PC-3 (cell line): Measurements from ENCODE around the gene GUF1. TPM values are rescaled to one million over a fixed set of nuclear protein-coding genes. Genes with fewer than 3 reads are reported as not detected.
A peak's percentile ranks its signal among the peaks of the same experiment; 100 is the strongest.

ENCODE experiments used
- ATAC-seq: fragments of 200-7000 bp; cut with Tn5 transposase; 2 replicates; pipeline ENCODE4 v1.9.1; 2020; ENCODE audit warnings: mild to moderate bottlenecking, moderate library complexity
- BruUV-seq: library from RNA; stranded (reverse); fragments of 400-500 nt; replicated peaks from 2 replicates; lab custom pipeline; 2021; lab: Mats Ljungman, UMichigan
- CTCF ChIA-PET: fragments of 300-600 bp; sonication (Branson Sonifier 250); formaldehyde crosslinking; loops from one replicate; lab custom pipeline; 2022; ENCODE audit warnings: antibody characterized with exemption; lab: Charles Lee
- POLR2A ChIA-PET: fragments of 300-600 bp; sonication (Branson Sonifier 250); formaldehyde crosslinking; loops from one replicate; lab custom pipeline; 2022; ENCODE audit warnings: antibody characterized with exemption; ENCODE audit not compliant: unreplicated experiment; lab: Charles Lee
- DNase-seq: peaks from one replicate; pipeline ENCODE4 v3.0.0-alpha.2; 2015
- H2AFZ ChIP-seq: fragments of 300-600 bp; sonication (generic); 2 replicates; pipeline ENCODE4 v1.6.0; 2016; ENCODE audit warnings: antibody characterized with exemption, low read length
- H3F3A ChIP-seq: fragments of 300-600 bp; sonication (generic); one replicate; pipeline ENCODE4 v1.6.0; 2017; ENCODE audit warnings: antibody characterized with exemption, low read length, control low read depth, mild to moderate bottlenecking; ENCODE audit not compliant: unreplicated experiment
- H3K27ac ChIP-seq: fragments of 300-600 bp; sonication (generic); 2 replicates; pipeline ENCODE4 v1.5.1; 2016; ENCODE audit warnings: mild to moderate bottlenecking, low read length
- H3K27me3 ChIP-seq: fragments of 300-600 bp; sonication (generic); 2 replicates; pipeline ENCODE4 v1.6.1; 2016; ENCODE audit warnings: low read length, mixed read lengths
- H3K36me3 ChIP-seq: fragments of 300-600 bp; sonication (generic); 2 replicates; pipeline ENCODE4 v1.6.1; 2016; ENCODE audit warnings: low read depth, mixed run types, low read length, mixed read lengths
- H3K4me1 ChIP-seq: fragments of 300-600 bp; sonication (generic); 2 replicates; pipeline ENCODE4 v1.5.1; 2016; ENCODE audit warnings: low read length; ENCODE audit not compliant: insufficient read depth
- H3K4me2 ChIP-seq: fragments of 300-600 bp; sonication (generic); 2 replicates; pipeline ENCODE4 v1.6.0; 2016; ENCODE audit warnings: low read length
- H3K4me3 ChIP-seq: fragments of 300-600 bp; sonication (generic); 2 replicates; pipeline ENCODE4 v1.5.1; 2016; ENCODE audit warnings: mild to moderate bottlenecking, low read length, mixed read lengths
- H3K79me2 ChIP-seq: fragments of 300-600 bp; sonication (generic); 2 replicates; pipeline ENCODE4 v1.6.1; 2017; ENCODE audit warnings: low read length, mixed read lengths
- H3K9ac ChIP-seq: fragments of 300-600 bp; sonication (generic); 2 replicates; pipeline ENCODE4 v1.6.0; 2016; ENCODE audit warnings: mild to moderate bottlenecking, low read length
- H3K9me2 ChIP-seq: fragments of 300-600 bp; sonication (generic); replicated peaks from 2 replicates; pipeline ENCODE4 v1.6.1; 2016; ENCODE audit warnings: mixed run types, low read length, mixed read lengths
- H3K9me3 ChIP-seq: fragments of 300-600 bp; sonication (generic); 2 replicates; pipeline ENCODE4 v1.6.1; 2016; ENCODE audit warnings: low read length, mixed read lengths
- H4K20me1 ChIP-seq: fragments of 300-600 bp; sonication (generic); 2 replicates; pipeline ENCODE4 v1.6.1; 2016; ENCODE audit warnings: low read length, mixed read lengths
- EZH2 ChIP-seq: fragments of 300-600 bp; sonication (generic); IDR thresholded peaks from one replicate; pipeline ENCODE4 v1.6.1; 2017; ENCODE audit warnings: antibody characterized with exemption, mild to moderate bottlenecking, low read length; ENCODE audit not compliant: unreplicated experiment
- EZH2phosphoT487 ChIP-seq: fragments of 300-600 bp; sonication (generic); IDR thresholded peaks from 2 replicates; pipeline ENCODE4 v1.6.1; 2018; ENCODE audit warnings: mild to moderate bottlenecking, antibody characterized with exemption, low read length, borderline replicate concordance
- intact Hi-C: fragments of 100-400 bp; cut with micrococcal nuclease; formaldehyde crosslinking; loops from 2 replicates; pipeline ENCODE4 v1.9.0; 2023
- total RNA-seq: library from RNA; depleted of rRNA; stranded (reverse); fragments of >200 nt; gene quantifications from 2 replicates; pipeline ENCODE4 v1.2.3, GENCODE V29; 2014
- TF ChIP-seq, protein P1 (sequence below): fragments of 300-600 bp; sonication (generic); conservative IDR thresholded peaks from 2 replicates; pipeline ENCODE4 v1.5.1; 2017; ENCODE audit warnings: antibody characterized with exemption, low read depth, mild to moderate bottlenecking, low read length

The GUF1 gene
- total RNA-seq, 1 experiment from 2014 or later = 13.7 TPM

DNA sequence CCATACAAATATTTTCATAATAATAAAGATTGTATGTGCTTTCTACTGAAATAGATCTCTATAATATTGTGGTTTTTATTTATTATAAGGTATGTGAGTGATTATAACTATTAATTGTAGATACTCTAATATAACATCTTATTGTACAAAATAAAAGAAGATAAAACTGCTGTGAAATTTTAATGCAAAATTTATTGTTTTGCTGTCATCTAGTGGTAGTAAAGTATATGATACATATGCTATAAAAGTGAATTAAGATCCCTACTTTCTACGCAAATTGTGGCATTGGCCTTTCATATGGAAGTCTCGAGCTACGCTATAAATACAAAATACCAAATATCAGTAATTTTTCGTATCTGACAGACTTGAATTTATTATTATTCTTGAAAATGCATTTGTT is 46.1 kb upstream of the GUF1 start:
- Histone ChIP-seq H3K9ac (no peak overlapping the region), H3K9me2 (no peaks in the 10 kb centered on the region), H3K27ac (no peak overlapping the region), H3F3A (no peaks in the 10 kb centered on the region), H3K4me1 (no peaks in the 10 kb centered on the region), H2AFZ (no peak overlapping the region), H3K79me2 (no peaks in the 10 kb centered on the region), H3K4me3 (no peak overlapping the region), H3K4me2 (no peak overlapping the region), H3K9me3 (no peaks in the 10 kb centered on the region), H4K20me1 (no peaks in the 10 kb centered on the region), H3K27me3 (no peaks in the 10 kb centered on the region), H3K36me3 (no peaks in the 10 kb centered on the region)
- POLR2A ChIA-PET = no interaction called here
- CTCF ChIA-PET = no interaction called here
- no TSS peak for BruUV-seq
- TF ChIP-seq, protein P1, sequence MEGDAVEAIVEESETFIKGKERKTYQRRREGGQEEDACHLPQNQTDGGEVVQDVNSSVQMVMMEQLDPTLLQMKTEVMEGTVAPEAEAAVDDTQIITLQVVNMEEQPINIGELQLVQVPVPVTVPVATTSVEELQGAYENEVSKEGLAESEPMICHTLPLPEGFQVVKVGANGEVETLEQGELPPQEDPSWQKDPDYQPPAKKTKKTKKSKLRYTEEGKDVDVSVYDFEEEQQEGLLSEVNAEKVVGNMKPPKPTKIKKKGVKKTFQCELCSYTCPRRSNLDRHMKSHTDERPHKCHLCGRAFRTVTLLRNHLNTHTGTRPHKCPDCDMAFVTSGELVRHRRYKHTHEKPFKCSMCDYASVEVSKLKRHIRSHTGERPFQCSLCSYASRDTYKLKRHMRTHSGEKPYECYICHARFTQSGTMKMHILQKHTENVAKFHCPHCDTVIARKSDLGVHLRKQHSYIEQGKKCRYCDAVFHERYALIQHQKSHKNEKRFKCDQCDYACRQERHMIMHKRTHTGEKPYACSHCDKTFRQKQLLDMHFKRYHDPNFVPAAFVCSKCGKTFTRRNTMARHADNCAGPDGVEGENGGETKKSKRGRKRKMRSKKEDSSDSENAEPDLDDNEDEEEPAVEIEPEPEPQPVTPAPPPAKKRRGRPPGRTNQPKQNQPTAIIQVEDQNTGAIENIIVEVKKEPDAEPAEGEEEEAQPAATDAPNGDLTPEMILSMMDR = peak; percentile 54
- no peak for TF ChIP-seq EZH2
- ATAC-seq (no peak), DNase-seq (peak; percentile 25)
- intact Hi-C loops = loop anchor here (1.0 kb wide), 1 partner anchor 1637 kb away; no protein-coding TSS in a partner anchor

DNA sequence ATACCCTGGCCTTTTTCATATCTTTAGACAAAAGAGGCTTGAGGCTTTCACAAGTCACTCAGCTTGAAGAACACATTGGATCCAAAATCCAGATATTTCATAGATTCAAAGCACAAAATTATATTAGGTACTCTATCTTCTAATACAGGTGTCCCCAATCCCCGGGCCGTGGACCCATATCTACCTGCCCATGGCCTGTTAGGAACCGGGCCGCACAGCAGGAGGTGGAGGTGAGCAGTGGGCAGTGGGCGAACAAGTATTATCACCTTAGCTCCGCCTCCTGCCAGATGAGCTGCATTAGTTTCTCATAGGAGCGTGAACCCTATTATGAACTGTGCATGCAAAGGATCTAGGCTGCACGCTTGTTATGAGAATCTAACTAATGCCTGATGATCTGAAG is 45.5 kb upstream of the GUF1 start:
- ChIA-PET POLR2A (no interaction called here), CTCF (interaction anchor here (1.0 kb wide), 1 partner anchor 184 kb away, joined by 3 read pairs; the partner anchor contains the start of gene KCTD8)
- Histone ChIP-seq H3K9me3 (no peaks in the 10 kb centered on the region), H3K27me3 (no peaks in the 10 kb centered on the region), H3K9me2 (no peaks in the 10 kb centered on the region), H2AFZ (no peak overlapping the region), H3K36me3 (no peaks in the 10 kb centered on the region), H3K9ac (no peak overlapping the region), H4K20me1 (no peaks in the 10 kb centered on the region), H3K4me1 (no peaks in the 10 kb centered on the region), H3K27ac (no peak overlapping the region), H3K79me2 (no peaks in the 10 kb centered on the region), H3F3A (no peaks in the 10 kb centered on the region), H3K4me2 (no peak overlapping the region), H3K4me3 (no peak overlapping the region)
- TF ChIP-seq EZH2 (no peak), EZH2phosphoT487 (no peak)
- TF ChIP-seq, protein P1 = no peak
- intact Hi-C loops = loop anchor here (1.0 kb wide), 1 partner anchor 1637 kb away; no protein-coding TSS in a partner anchor
- no TSS peak for BruUV-seq
- DNase-seq = no peak
- no peak for ATAC-seq

DNA sequence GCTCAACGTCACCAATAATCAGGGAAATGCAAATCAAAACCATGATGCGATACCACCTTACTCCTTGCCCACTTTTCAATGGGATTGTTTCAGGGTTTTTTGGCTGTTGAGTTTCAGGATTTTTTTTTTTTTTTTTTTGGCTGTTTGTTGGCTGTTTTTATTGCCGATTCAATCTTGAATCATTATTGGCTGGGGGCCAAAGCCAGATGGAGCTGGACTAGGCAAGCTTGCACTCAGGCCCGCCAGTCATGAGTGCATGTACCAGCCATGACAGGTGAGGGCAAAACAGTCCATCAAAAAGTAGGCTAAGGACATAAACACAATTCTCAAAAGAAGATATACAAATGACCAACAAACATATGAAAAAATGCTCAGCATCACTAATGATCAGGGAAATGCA is 40.1 kb upstream of the GUF1 start:
- intact Hi-C loops = no loop called here
- POLR2A ChIA-PET = no interaction called here

More for the DNA sequence above, 40.1 kb upstream of the GUF1 start:
- Histone ChIP-seq H3K27ac (no peak overlapping the region), H3K4me3 (no peak overlapping the region), H3K79me2 (no peaks in the 10 kb centered on the region), H3K27me3 (no peaks in the 10 kb centered on the region), H3K9me2 (no peaks in the 10 kb centered on the region), H3K4me1 (no peaks in the 10 kb centered on the region), H3K9ac (no peak overlapping the region), H2AFZ (no peak overlapping the region), H3K36me3 (no peaks in the 10 kb centered on the region), H3K9me3 (no peaks in the 10 kb centered on the region), H4K20me1 (no peaks in the 10 kb centered on the region), H3K4me2 (no peak overlapping the region), H3F3A (no peaks in the 10 kb centered on the region)
- ATAC-seq (no peak), DNase-seq (peak; percentile 45)
- no TSS peak for BruUV-seq
- TF ChIP-seq, protein P1 = no peak
- TF ChIP-seq EZH2phosphoT487 = no peak
- no peak for TF ChIP-seq EZH2
- CTCF ChIA-PET = interaction anchor here (0.7 kb wide), 1 partner anchor 66 kb away, joined by 6 read pairs; no protein-coding TSS in a partner anchor
